Vagina (tissue), 2 donors: Measurements from ENCODE around the gene NTM.

ENCODE experiments used
- CTCF ChIP-seq, 3 experiments: fragments of 450-650 bp in 2 of 3; fragments of 200-600 bp in 1 of 3; sonication (generic) in 1 of 3; IDR thresholded peaks; one replicate each; pipeline ENCODE4 v1.5.1; 2017 to 2019; ENCODE audit warnings: antibody characterized with exemption in 3 of 3, mild to moderate bottlenecking in 2 of 3, moderate library complexity in 2 of 3
- POLR2A ChIP-seq, 2 donors: fragments of 450-650 bp; IDR thresholded peaks; one replicate each; pipeline ENCODE4 v1.6.1; 2017; ENCODE audit warnings: antibody characterized with exemption in 2 of 2, mild to moderate bottlenecking in 2 of 2, moderate library complexity in 2 of 2
- POLR2AphosphoS5 ChIP-seq, 2 donors: sonication (generic); formaldehyde crosslinking; IDR thresholded peaks; one replicate each; pipeline ENCODE4 v1.9.0; 2017; ENCODE audit warnings: antibody characterized with exemption in 2 of 2, mild to moderate bottlenecking in 2 of 2, low read depth in 1 of 2; ENCODE audit not compliant: insufficient read depth in 1 of 2

GRCh38 chr11:131662317-131662972, 292.0 kb downstream of the NTM start:
- no peak for TF ChIP-seq POLR2AphosphoS5 (IDR thresholded peaks at IDR 0.05; ENCODE audit: insufficient read depth in 1 of 2, low read depth in 1 of 2)
- TF ChIP-seq CTCF (IDR thresholded peaks at IDR 0.05) = no peak
- TF ChIP-seq POLR2A (IDR thresholded peaks at IDR 0.05) = no peak
